ENCODE results near the gene CYP2W1.
"Not testable (repeated sequence)": the region's sequence is repeated elsewhere in the genome, so short reads cannot be mapped to it uniquely, and the experiment has no call there.

CYP2W1 gene

GRCh38 chr7:956031-956430 is 26.9 kb upstream of the CYP2W1 start:
- DNase-seq (ENCODE audit: low read depth): peak; percentile 3
- TF ChIP-seq MYC (IDR thresholded peaks at IDR 0.05; ENCODE audit: low read depth, low read length): no peak
- TF ChIP-seq CTCF (IDR thresholded peaks at IDR 0.05; ENCODE audit: low read depth, low read length): no peak
- TF ChIP-seq POLR2A (IDR thresholded peaks at IDR 0.05; ENCODE audit: extremely low read depth, insufficient read length): no peak
- TF ChIP-seq MAX (IDR thresholded peaks at IDR 0.05; ENCODE audit: low read depth, low read length): no peak
- H3K4me3 ChIP-seq (ENCODE audit: low read depth, low read length): no peak overlapping the region

GRCh38 chr7:957418-958220 is 25.4 kb upstream of the CYP2W1 start:
- peak; percentile 97 for DNase-seq (ENCODE audit: low read depth)
- H3K4me3 ChIP-seq (ENCODE audit: low read depth, low read length): no peak overlapping the region
- TF ChIP-seq POLR2A (IDR thresholded peaks at IDR 0.05; ENCODE audit: extremely low read depth, insufficient read length): peak; percentile 11
- TF ChIP-seq MYC (IDR thresholded peaks at IDR 0.05; ENCODE audit: low read depth, low read length): peak; percentile 47; the same call in 1 of the 2 replicates
- no peak for TF ChIP-seq CTCF (IDR thresholded peaks at IDR 0.05; ENCODE audit: low read depth, low read length)
- TF ChIP-seq MAX (IDR thresholded peaks at IDR 0.05; ENCODE audit: low read depth, low read length): peak; percentile 80

DNA sequence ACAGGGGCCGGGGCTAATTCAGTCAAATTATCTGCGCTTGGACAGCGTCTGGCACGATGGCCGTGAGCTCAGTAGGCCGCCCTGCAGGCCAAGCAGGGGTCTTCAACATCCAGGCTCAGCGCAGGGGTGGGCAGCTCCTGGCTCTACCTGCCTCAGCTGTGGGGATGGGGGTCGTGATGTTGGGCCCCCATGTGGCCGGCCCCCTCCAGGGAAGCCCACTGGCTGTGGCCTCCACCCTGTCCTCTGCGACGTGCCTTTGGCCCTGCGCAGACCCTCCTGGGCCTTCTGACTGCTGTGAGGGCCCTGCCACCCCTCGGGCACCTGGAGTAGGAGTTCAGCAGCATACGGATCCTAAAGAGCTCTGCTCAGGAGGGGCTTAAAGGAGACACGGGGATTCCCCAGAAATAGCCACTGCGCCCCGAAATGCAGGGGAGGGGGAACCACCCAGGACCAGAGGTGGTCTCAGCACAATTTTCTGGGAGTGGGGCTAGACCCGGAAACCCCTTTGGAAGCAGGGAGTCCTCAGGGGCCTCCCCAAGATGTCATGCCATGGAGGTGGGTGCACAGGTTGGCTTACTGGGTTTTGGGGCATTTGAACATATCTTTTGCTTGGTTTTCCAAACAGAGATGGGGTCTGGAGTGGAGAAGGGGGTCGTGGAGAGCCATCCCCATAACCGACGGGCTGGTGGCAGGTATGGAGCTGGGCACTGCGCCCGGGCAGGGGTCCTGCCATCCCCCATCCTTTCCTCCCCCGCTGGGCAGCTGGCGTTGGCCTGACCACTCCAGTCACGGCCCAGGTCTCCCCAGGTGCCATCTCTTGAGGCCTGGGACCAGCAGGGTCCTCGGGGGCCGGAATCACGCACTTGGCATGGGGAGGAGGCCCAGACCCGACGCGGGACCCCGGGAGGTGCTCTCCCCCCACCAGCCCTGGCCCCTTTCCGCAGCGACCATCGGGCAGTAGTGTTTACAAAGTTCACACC is 24.5 kb upstream of the CYP2W1 start:
- H3K4me3 ChIP-seq (ENCODE audit: low read depth, low read length): no peak overlapping the region
- no peak for DNase-seq (ENCODE audit: low read depth)
- TF ChIP-seq MYC (IDR thresholded peaks at IDR 0.05; ENCODE audit: low read depth, low read length) (no peak), POLR2A (IDR thresholded peaks at IDR 0.05; ENCODE audit: extremely low read depth, insufficient read length) (no peak), CTCF (IDR thresholded peaks at IDR 0.05; ENCODE audit: low read depth, low read length) (peak; percentile 6)

DNA sequence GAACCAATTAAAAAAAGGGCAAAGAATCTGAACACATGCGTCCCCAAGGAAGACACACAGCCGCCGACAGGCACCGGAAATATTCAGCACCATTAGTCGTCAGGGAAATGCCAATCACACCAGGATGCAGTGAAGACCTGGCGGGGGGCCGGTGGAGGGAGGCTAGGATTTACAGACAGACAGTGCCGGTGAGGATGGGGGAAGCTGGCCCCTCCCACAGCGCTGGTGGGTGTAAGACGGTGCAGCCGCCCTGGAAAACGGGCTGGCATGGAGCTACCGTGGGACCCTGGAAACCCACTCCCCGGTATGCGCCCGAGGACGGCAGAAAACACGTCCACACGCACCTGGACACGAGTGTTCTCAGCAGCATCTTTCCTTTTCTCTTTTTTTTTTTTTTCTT is 23.7 kb upstream of the CYP2W1 start:
- TF ChIP-seq CTCF (IDR thresholded peaks at IDR 0.05; ENCODE audit: low read depth, low read length) (no peak), POLR2A (IDR thresholded peaks at IDR 0.05; ENCODE audit: extremely low read depth, insufficient read length) (no peak), MYC (IDR thresholded peaks at IDR 0.05; ENCODE audit: low read depth, low read length) (no peak), MAX (IDR thresholded peaks at IDR 0.05; ENCODE audit: low read depth, low read length) (no peak)
- H3K4me3 ChIP-seq (ENCODE audit: low read depth, low read length): no peak overlapping the region
- DNase-seq (ENCODE audit: low read depth): no peak

DNA sequence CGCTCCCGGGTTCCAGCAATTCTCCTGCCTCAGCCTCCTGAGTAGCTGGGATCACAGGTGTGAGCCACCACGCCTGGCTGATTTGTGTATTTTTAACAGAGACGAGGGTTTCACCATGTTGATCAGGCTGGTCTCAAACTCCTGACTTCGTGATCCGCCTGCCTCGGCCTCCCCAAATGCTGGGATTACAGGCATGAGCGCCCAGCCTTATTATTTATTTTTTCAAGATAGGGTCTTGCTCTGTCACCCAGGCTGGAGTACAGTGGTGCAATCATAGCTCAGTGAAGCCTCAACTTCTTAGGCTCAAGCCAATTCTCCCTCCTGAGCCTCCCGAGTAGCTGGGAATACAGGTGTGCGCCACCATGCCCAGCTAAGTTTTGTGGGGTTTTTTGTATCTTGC is 23.2 kb upstream of the CYP2W1 start:
- not testable (repeated sequence) for H3K4me3 ChIP-seq (ENCODE audit: low read depth, low read length); DNase-seq (ENCODE audit: low read depth)

DNA sequence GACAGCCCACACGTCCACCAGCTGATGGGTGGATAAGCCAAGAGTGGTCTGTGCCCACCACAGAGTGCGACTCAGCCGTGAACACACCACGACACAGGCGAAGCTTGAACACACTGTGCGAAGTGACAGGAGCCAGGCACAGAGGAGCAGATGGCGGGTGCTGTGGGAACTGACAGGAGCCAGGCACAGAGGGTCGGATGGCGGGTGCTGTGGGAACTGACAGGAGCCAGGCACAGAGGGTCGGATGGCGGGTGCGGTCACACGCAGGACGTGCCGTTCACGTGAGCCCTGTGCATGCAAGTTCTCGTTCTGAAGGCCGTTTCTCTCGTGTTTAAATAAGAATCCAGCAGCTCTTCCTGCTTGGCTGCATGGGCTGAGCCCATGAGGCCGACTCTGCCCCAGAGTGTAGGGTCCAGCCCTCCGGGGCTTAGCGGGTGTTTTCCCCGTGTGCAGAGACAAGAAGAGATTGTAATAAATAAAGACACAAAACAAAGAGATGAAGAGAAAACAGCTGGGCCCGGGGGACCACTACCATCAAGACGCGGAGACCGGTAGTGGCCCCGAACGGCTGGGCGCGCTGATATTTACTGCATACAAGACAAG is 22.6 kb upstream of the CYP2W1 start:
- H3K4me3 ChIP-seq (ENCODE audit: low read depth, low read length): no peak overlapping the region
- TF ChIP-seq MAX (IDR thresholded peaks at IDR 0.05; ENCODE audit: low read depth, low read length) (no peak), CTCF (IDR thresholded peaks at IDR 0.05; ENCODE audit: low read depth, low read length) (no peak), POLR2A (IDR thresholded peaks at IDR 0.05; ENCODE audit: extremely low read depth, insufficient read length) (no peak), MYC (IDR thresholded peaks at IDR 0.05; ENCODE audit: low read depth, low read length) (no peak)
- DNase-seq (ENCODE audit: low read depth): no peak

DNA sequence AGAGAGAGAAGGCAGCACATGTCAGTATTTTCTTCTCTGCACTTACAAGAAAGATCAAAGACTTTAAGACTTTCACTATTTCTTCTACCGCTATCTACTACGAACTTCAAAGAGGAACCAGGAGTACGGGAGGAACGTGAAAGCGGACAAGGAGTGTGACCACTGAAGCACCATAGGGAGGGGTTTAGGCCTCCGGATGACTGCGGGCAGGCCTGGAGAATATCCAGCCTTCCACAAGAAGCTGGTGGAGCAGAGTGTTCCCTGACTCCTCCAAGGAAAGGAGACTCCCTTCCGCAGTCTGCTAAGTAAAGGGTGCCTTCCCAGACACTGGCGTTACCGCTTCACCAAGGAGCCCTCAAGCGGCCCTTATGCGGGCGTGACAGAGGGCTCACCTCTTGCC is 22.0 kb upstream of the CYP2W1 start:
- not testable (repeated sequence) for DNase-seq (ENCODE audit: low read depth); H3K4me3 ChIP-seq (ENCODE audit: low read depth, low read length)
